K562 (cell line): Measurements from ENCODE around the gene MACF1. TPM values are rescaled to one million over a fixed set of nuclear protein-coding genes. Genes with fewer than 3 reads are reported as not detected.

Experiments
- ATAC-seq: fragments of 200-7000 bp; cut with Tn5 transposase; 3 replicates; pipeline ENCODE4 v1.9.1; 2020; ENCODE audit warnings: moderate library complexity
- BruUV-seq: library from RNA; stranded (reverse); fragments of 400-500 nt; replicated peaks from 2 replicates; lab custom pipeline; 2021; lab: Mats Ljungman, UMichigan
- CTCF ChIA-PET: fragments of 300-600 bp; formaldehyde crosslinking; extraction: SDS; loops from one replicate; lab custom pipeline; 2021; ENCODE audit warnings: low intra/inter-chr PET ratio; lab: Yijun Ruan, JAX
- POLR2A ChIA-PET: fragments of 300-600, 350-650 bp; sonication (Branson Sonifier 250); formaldehyde crosslinking; extraction: SDS; loops from one replicate; lab custom pipeline; 2021; ENCODE audit warnings: antibody characterized with exemption, inconsistent platforms; lab: Yijun Ruan, JAX
- DNase-seq, 4 experiments: peaks; one replicate each; pipeline versions ENCODE4 v3.0.0 to v3.0.0-alpha.2; 2011 to 2018; ENCODE audit warnings: low spot score in 3 of 4, mixed read lengths in 3 of 4; ENCODE audit errors: extremely low read depth in 1 of 4
- FAIRE-seq: peaks from 2 replicates; lab custom pipeline; 2011; peaks lifted over from hg19 to GRCh38; lab: Jason Lieb, UNC
- H2AFZ ChIP-seq: 2 replicates; pipeline ENCODE4 v1.6.0; 2011; ENCODE audit warnings: low read depth, low read length, control low read depth, inconsistent platforms
- H3K27ac ChIP-seq: fragments of 200-600 bp; 3 replicates; pipeline ENCODE4 v1.8.0; 2011; ENCODE audit warnings: low read depth, mild to moderate bottlenecking, control low read depth, inconsistent platforms, low read length, moderate library complexity, mixed read lengths; ENCODE audit errors: extremely low read depth
- H3K27me3 ChIP-seq, 2 experiments: fragments of 300-600 bp in 1 of 2; 2 replicates in 1 of 2; 3 replicates in 1 of 2; pipeline versions ENCODE4 v1.6.0 to v1.8.0; 2011; ENCODE audit warnings: inconsistent platforms in 2 of 2, low read length in 2 of 2, mild to moderate bottlenecking in 1 of 2, mixed read lengths in 1 of 2, moderate library complexity in 1 of 2; ENCODE audit not compliant: control insufficient read depth in 2 of 2, insufficient read depth in 2 of 2
- H3K36me3 ChIP-seq: fragments of 300-600 bp; 3 replicates; pipeline ENCODE4 v1.8.0; 2011; ENCODE audit warnings: mild to moderate bottlenecking, low read length, inconsistent platforms; ENCODE audit not compliant: control insufficient read depth, insufficient read depth
- H3K4me1 ChIP-seq, 2 experiments: fragments of 200-600 bp in 1 of 2; replicated peaks in 1 of 2; 2 replicates in 1 of 2; 3 replicates in 1 of 2; pipeline versions ENCODE4 v1.5.1 to v1.8.0; 2011; ENCODE audit warnings: inconsistent platforms in 2 of 2, low read length in 2 of 2, mild to moderate bottlenecking in 1 of 2, mixed read lengths in 1 of 2, moderate library complexity in 1 of 2; ENCODE audit not compliant: control insufficient read depth in 2 of 2, insufficient read depth in 2 of 2
- H3K4me2 ChIP-seq: 2 replicates; pipeline ENCODE4 v1.6.1; 2011; ENCODE audit warnings: low read length, control low read depth, inconsistent platforms, mixed read lengths; ENCODE audit not compliant: insufficient read depth
- H3K4me3 ChIP-seq: fragments of 200-600 bp; sonication (generic), shearing (Covaris generic); 2 replicates; pipeline ENCODE4 v1.5.1; 2016; ENCODE audit warnings: control low read depth, inconsistent platforms
- H3K79me2 ChIP-seq: fragments of 200-600 bp; 3 replicates; pipeline ENCODE4 v1.8.0; 2011; ENCODE audit warnings: low read length, inconsistent platforms; ENCODE audit not compliant: control insufficient read depth, insufficient read depth
- H3K9ac ChIP-seq, 2 experiments: 2 replicates each; pipeline versions ENCODE4 v1.6.0 to v1.6.1; 2011; ENCODE audit warnings: low read depth in 2 of 2, low read length in 2 of 2, control low read depth in 1 of 2, inconsistent platforms in 1 of 2, mild to moderate bottlenecking in 1 of 2, mixed read lengths in 1 of 2; ENCODE audit not compliant: insufficient read depth in 1 of 2
- H3K9me1 ChIP-seq: one replicate; pipeline ENCODE4 v1.6.0; 2011; ENCODE audit warnings: inconsistent platforms, mild to moderate bottlenecking, low read length, moderate library complexity; ENCODE audit not compliant: control insufficient read depth, insufficient read depth
- H3K9me3 ChIP-seq: replicated peaks from 2 replicates; pipeline ENCODE4 v1.5.1; 2011; ENCODE audit warnings: low read depth, low read length, inconsistent platforms; ENCODE audit not compliant: control insufficient read depth, insufficient read depth
- H4K20me1 ChIP-seq: replicated peaks from 2 replicates; pipeline ENCODE4 v1.6.1; 2011; ENCODE audit warnings: low read length, inconsistent platforms, mixed read lengths; ENCODE audit not compliant: control insufficient read depth, insufficient read depth
- ARID4B ChIP-seq: sonication (generic); formaldehyde crosslinking; IDR thresholded peaks from 2 replicates; pipeline ENCODE4 v1.8.0; 2022; ENCODE audit warnings: mild to moderate bottlenecking, missing genetic modification reagents
- CREB3 ChIP-seq: fragments of 450-650 bp; conservative IDR thresholded peaks from 2 replicates; pipeline ENCODE4 v1.6.1; 2016; ENCODE audit warnings: missing genetic modification characterization, low read depth, mild to moderate bottlenecking, missing compliant biosample characterization, moderate library complexity
- THRB ChIP-seq: fragments of 450-650 bp; formaldehyde crosslinking; conservative IDR thresholded peaks from 2 replicates; pipeline ENCODE4 v1.4.0; 2022; ENCODE audit warnings: mild to moderate bottlenecking, missing genetic modification characterization
- TRIM24 ChIP-seq, 2 experiments: fragments of 450-650 bp; IDR thresholded peaks; 2 replicates each; pipeline ENCODE4 v1.6.1; 2016
- ZNF551 ChIP-seq: fragments of 250-450 bp; sonication (Bioruptor Pico); IDR thresholded peaks from 2 replicates; pipeline ENCODE4 v1.5.0; 2021; ENCODE audit warnings: mild to moderate bottlenecking, moderate library complexity
- WGBS: fragments of 100-300 bp; shearing (Covaris generic); methylation state at CpG from one replicate; pipeline ENCODE4 v1.1.6; 2016; ENCODE audit warnings: low coverage, mixed read lengths; ENCODE audit not compliant: insufficient coverage; ENCODE audit errors: missing lambda C conversion rate; 5-methylcytosine and 5-hydroxymethylcytosine counted together
- in situ Hi-C: fragments of 300-500 bp; cut with MboI; formaldehyde crosslinking; loops from 4 replicates; pipeline ENCODE4 v1.15.0; 2018; ENCODE audit warnings: inconsistent platforms, mixed read lengths
- intact Hi-C: fragments of 100-400 bp; cut with micrococcal nuclease; formaldehyde crosslinking; loops from 2 replicates; pipeline ENCODE4 v1.14.2; 2022
- polyA plus RNA-seq, 8 experiments: library from polyadenylated mRNA; depleted of rRNA in 4 of 8; stranded (reverse) in 5 of 8; unstranded in 3 of 8; fragments of >200 nt; fragmentation: Nextera tagmentation in 2 of 8; fragmentation: Illumina TruSeq in 1 of 8; extraction: Ambion mirVana in 2 of 8; extraction: Trizol in 1 of 8; gene quantifications; 2 replicates each; pipeline versions ENCODE4 v1.2.1 to v1.2.3, GENCODE V29; 2011 to 2014; ENCODE audit warnings: inconsistent platforms in 1 of 8, missing spikeins in 1 of 8
- total RNA-seq, 7 experiments: library from RNA; depleted of rRNA in 6 of 7; stranded (reverse); fragments of >200 nt in 6 of 7; fragmentation: Illumina TruSeq in 2 of 7; extraction: Trizol in 2 of 7; gene quantifications; 2 replicates each; pipeline versions ENCODE4 v1.2.1 to v1.2.3, GENCODE V29; 2011 to 2021; ENCODE audit warnings: low replicate concordance in 1 of 7

Gene MACF1
- total and polyA plus RNA-seq, 9 of the 15 experiments (the other 6 are each of a cell fraction or from before 2014, with no cell fraction given): 13.2 to 232 (median 112) TPM

GRCh38 chr1:39288735-39289465 is 84.4 kb downstream of the MACF1 start (continued):
- TF ChIP-seq ARID4B (CRISPR knock-in tag) (no peak), TRIM24 (IDR thresholded peaks at IDR 0.05) (no peak)
- TF ChIP-seq, all 486 proteins: peak for 0

GRCh38 chr1:39292401-39292800 is 87.9 kb downstream of the MACF1 start:
- no TSS peak for BruUV-seq
- TF ChIP-seq THRB (no peak), ZNF551 (CRISPR knock-in tag) (no peak), CREB3 (tag) (no peak)

More at GRCh38 chr1:39292401-39292800, 87.9 kb downstream of the MACF1 start:
- WGBS: 58% methylated on average over 1 of the region's 1 CpG
- no peak overlapping the region for H3K27ac ChIP-seq
- ATAC-seq (no peak), DNase-seq (no peak), FAIRE-seq (no peak)
- intact Hi-C loops: no loop called here
- H4K20me1 ChIP-seq: no peaks in the 10 kb centered on the region
- no peak overlapping the region for H3K9ac ChIP-seq
- H3K9me1 ChIP-seq: no peaks in the 10 kb centered on the region
- peaks cover 77% of the 10 kb centered on the region for H3K36me3 ChIP-seq
- H3K27me3 ChIP-seq: no peaks in the 10 kb centered on the region
- H3K4me2 ChIP-seq: no peak overlapping the region
- H3K4me1 ChIP-seq: no peaks in the 10 kb centered on the region
- ChIA-PET POLR2A (no interaction called here), CTCF (no interaction called here)
- no peak overlapping the region for H2AFZ ChIP-seq
- in situ Hi-C loops: no loop called here
- no peaks in the 10 kb centered on the region for H3K9me3 ChIP-seq
- H3K79me2 ChIP-seq: no peaks in the 10 kb centered on the region
- H3K4me3 ChIP-seq: no peak overlapping the region
